NB4 (cell line): ENCODE data around the gene DLG5.

Source experiments
- MYC ChIP-seq: IDR thresholded peaks from 2 replicates; pipeline ENCODE4 v1.6.1; 2011; ENCODE audit warnings: low read depth, low read length
- POLR2A ChIP-seq: IDR thresholded peaks from 2 replicates; pipeline ENCODE4 v1.6.1; 2011; ENCODE audit warnings: mild to moderate bottlenecking; ENCODE audit not compliant: insufficient read length; ENCODE audit errors: extremely low read depth
- TF ChIP-seq, protein P1 (sequence below): IDR thresholded peaks from 2 replicates; pipeline ENCODE4 v1.6.1; 2011; ENCODE audit warnings: low read depth, low read length
- TF ChIP-seq, protein P2 (sequence below): IDR thresholded peaks from one replicate; pipeline ENCODE4 v1.5.1; 2012; ENCODE audit warnings: low read depth, low read length

DNA sequence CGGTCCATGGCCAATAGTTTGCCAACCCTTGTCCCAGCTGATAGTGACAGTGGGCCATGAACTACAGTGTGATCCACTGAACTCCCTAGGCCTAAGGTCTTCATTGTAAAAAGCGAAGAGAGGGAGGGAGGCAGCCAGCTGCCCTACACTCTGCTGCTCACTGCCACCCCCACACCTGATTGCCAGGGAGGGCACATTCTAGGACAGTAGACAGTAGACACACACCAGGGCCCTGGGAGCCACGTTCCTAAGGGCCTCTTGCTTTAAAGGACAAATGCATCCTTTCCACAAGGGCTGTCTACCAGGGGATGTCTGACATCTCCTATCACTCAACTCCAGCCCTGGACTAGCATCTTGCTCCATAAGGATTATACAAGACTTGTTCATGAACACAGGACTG lies 122.2 kb downstream of the DLG5 start:
- TF ChIP-seq, protein P1, sequence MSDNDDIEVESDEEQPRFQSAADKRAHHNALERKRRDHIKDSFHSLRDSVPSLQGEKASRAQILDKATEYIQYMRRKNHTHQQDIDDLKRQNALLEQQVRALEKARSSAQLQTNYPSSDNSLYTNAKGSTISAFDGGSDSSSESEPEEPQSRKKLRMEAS, result no peak
- TF ChIP-seq, protein P2, sequence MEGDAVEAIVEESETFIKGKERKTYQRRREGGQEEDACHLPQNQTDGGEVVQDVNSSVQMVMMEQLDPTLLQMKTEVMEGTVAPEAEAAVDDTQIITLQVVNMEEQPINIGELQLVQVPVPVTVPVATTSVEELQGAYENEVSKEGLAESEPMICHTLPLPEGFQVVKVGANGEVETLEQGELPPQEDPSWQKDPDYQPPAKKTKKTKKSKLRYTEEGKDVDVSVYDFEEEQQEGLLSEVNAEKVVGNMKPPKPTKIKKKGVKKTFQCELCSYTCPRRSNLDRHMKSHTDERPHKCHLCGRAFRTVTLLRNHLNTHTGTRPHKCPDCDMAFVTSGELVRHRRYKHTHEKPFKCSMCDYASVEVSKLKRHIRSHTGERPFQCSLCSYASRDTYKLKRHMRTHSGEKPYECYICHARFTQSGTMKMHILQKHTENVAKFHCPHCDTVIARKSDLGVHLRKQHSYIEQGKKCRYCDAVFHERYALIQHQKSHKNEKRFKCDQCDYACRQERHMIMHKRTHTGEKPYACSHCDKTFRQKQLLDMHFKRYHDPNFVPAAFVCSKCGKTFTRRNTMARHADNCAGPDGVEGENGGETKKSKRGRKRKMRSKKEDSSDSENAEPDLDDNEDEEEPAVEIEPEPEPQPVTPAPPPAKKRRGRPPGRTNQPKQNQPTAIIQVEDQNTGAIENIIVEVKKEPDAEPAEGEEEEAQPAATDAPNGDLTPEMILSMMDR, result no peak
- TF ChIP-seq POLR2A, result no peak
- no peak for TF ChIP-seq MYC
